Measurements from ENCODE around the gene OR4E1.
"Not testable (repeated sequence)": the region's sequence is repeated elsewhere in the genome, so short reads cannot be mapped to it uniquely, and the experiment has no call there.

The OR4E1 gene

DNA sequence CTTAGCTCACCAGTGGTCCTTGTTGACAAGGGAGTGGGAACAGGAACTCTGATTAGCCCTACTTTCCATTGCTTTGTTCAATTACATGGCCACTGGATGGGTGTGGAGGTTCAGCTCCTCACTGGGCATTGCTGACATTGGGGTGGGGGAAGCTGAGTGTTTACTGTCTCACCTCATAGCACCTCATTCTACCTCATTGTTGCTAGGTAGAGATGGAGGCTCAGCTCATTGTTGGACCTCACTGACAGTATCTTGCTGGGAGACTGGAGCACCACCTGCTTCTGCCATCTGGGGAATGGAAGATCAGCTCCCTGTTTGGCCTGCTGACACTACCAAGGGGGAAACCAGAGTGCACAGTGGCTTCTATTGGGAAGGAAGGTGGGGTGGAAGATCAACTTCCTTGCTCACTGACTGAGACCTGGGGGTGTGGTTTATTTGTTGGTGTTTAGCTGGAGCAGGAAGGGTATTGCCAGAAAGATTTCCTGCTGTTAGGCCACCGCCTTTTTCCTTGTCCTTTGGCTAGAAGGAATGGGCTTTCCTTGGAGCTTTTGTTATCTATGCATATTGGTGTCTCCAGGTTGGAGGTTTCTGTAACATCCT, 21.3 kb downstream of the OR4E1 start:
- no peak for DNase-seq (ENCODE audit: low read depth)

DNA sequence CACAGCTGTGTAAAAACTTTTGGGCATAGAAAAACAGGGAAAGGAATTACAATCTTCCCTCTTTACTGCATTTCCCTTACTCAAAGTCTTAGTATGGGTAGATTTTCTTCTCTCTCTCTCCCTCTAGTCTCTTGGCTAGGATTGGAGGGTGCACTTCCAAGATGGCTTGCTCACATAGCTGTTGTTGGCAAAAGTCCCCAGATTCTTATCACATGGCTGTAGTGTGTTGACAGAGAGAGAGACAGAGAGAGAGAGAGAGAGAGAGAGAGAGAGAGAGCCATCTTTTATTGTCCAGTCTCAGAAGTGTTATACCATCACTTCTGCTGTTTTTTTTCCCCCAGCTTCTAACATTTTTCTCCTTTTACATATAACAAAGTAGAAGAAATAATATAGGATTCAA, 26.2 kb downstream of the OR4E1 start:
- no peak for DNase-seq (ENCODE audit: low read depth)

DNA sequence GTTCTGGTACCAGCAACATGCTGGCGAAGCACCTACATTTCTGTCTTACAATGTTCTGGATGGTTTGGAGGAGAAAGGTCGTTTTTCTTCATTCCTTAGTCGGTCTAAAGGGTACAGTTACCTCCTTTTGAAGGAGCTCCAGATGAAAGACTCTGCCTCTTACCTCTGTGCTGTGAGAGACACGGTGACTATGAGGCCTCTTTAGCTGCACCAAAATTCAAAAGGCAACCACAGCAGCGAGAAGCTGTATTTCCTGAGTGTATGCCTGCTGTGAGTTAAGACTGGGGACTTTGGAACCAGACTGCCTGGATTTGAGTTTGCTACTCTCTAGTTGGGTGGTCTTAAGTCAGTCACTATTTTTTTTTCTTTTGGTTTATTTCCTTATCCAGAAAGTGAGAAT, 30.2 kb downstream of the OR4E1 start:
- DNase-seq (ENCODE audit: low read depth): no peak

DNA sequence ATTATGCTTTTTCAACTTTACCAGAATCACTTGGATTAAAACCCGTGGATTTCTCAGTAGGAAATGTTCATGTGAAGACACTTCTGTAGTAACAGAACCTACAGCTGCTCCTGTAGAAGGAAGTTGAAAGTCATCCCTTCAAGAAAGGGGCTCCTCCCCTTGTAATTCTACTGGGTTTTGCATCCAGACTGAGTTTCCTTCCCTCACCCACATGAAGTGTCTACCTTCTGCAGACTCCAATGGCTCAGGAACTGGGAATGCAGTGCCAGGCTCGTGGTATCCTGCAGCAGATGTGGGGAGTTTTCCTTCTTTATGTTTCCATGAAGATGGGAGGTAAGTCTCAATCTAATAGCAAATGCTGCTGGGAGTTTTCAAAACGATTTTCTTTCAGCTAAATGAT, 30.9 kb downstream of the OR4E1 start:
- no peak for DNase-seq (ENCODE audit: low read depth)

DNA sequence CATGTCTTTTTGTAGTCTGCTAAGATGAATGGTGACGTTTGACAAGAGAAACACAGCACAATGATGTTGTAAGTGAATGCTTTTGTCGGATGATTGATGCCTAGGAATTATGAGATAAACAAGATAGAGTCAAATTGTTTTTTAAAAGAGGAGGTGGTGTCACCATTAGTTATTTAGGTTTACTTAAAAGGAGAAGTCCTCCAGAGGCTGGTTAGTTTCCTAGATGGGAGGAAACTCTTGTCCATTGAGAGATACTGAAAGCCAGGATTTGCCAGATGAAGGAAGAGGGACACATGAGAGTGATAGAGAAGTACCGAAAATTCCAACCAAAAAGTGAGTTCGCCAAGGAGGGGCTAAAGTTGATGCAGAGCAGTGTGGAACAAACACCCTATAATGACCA, 38.8 kb downstream of the OR4E1 start, which contains the start of gene OR10G2:
TSS of gene OR10G2 (minus strand) at position 101 of the 400 bp plus-strand sequence. CDS start at position 3, 98 bp downstream.
- DNase-seq (ENCODE audit: low read depth): no peak

DNA sequence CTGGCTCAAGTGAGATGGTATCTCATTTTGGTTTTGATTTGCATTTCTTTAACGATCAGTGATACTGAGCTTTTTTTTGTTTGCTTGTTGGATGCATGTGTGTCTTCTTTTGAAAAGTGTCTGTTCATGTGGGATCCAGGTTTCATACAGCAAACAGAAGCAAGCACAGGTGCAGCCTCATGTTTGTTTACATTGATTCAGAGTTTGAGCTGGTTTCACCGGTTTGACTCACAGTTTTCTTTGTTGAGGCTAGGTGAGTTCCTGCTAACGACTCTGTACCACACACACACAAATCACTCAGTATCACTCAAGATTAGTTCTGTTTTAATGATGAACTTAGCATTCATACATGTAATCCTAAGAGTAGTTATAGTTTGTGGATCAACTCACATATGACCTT, 42.5 kb downstream of the OR4E1 start:
- no peak for DNase-seq (ENCODE audit: low read depth)

DNA sequence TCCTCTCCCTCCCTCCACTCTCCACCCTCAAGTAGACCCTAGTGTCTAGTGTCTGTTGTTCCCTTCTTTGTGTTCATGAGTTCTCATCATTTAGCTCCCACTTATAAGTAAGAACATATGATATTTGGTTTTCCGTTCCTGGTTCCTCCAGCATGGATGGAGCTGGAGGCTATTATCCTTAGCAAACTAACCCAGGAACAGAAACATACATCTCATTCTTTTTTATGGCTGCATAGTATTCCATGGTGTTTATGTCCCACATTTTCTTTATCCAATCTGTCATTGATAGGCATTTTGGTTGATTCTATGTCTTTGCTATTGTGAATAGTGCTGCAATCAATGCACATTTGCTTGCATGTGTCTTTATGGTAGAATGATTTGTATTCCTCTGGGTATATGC, 43.1 kb downstream of the OR4E1 start:
- not testable (repeated sequence) for DNase-seq (ENCODE audit: low read depth)

DNA sequence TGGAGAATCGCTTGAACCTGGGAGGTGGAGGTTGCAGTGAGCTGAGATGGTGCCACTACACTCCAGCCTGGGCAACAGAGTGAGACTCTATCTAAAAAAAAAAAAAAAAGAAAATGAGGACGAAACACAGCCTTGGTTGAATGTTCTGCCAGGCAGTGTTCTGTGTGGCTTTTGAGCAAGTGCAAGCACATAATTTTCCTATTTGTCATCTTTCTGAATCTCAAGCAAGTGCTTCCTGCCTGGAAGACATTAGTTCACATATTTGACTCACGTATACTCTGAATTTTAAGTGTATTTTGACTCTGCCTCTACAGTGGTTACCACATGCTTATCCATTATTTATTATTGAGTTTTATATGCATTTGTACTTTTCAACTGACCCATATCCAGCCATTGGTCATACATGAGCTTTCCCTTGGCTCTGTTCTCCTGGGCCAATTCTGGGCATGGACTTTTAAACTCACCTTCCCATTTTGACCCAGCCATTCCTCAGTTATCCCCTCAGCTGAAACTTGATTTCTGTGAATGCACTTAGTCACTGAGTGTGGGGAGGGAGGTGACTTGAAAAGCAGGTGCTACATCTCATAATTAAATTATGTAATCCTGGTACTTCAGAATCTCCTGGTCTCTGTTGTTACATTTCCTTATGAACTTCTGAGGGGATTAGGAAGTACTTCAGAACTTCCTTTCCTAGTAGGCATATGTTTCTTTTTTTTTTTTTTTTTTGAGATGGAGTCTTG, 47.0 kb downstream of the OR4E1 start:
- DNase-seq (ENCODE audit: low read depth): no peak
